Neutrophil (primary cell): ENCODE data around the gene HK2.

Source experiments
- H3K27ac ChIP-seq: fragments of 200-600 bp; sonication (generic); 2 replicates; pipeline ENCODE4 v1.5.1; 2016; ENCODE audit warnings: mild to moderate bottlenecking, moderate library complexity
- H3K27me3 ChIP-seq: fragments of 200-600 bp; sonication (generic); 2 replicates; pipeline ENCODE4 v1.6.0; 2016; ENCODE audit warnings: mild to moderate bottlenecking
- H3K36me3 ChIP-seq: fragments of 200-600 bp; sonication (generic); 2 replicates; pipeline ENCODE4 v1.5.1; 2017
- H3K4me1 ChIP-seq, 2 experiments: fragments of 200-600 bp in 1 of 2; sonication (generic) in 1 of 2; 1 replicate in 1 of 2; 2 replicates in 1 of 2; pipeline versions ENCODE4 v1.5.1 to v1.6.1; 2013 to 2016; ENCODE audit warnings: low read depth in 1 of 2, low read length in 1 of 2, mild to moderate bottlenecking in 1 of 2, moderate library complexity in 1 of 2; ENCODE audit not compliant: control insufficient read depth in 1 of 2, insufficient read depth in 1 of 2
- H3K4me3 ChIP-seq, 2 experiments: fragments of 200-600 bp in 1 of 2; sonication (generic) in 1 of 2; 1 replicate in 1 of 2; 2 replicates in 1 of 2; pipeline ENCODE4 v1.5.1; 2013 to 2016; ENCODE audit warnings: low read depth in 1 of 2, low read length in 1 of 2, mild to moderate bottlenecking in 1 of 2, moderate library complexity in 1 of 2
- H3K9me3 ChIP-seq: fragments of 200-600 bp; sonication (generic); 2 replicates; pipeline ENCODE4 v1.5.1; 2016
- TF ChIP-seq, protein P1 (sequence below): fragments of 200-600 bp; sonication (generic); IDR thresholded peaks from 2 replicates; pipeline ENCODE4 v1.5.1; 2016; ENCODE audit warnings: antibody characterized with exemption

The HK2 gene

DNA sequence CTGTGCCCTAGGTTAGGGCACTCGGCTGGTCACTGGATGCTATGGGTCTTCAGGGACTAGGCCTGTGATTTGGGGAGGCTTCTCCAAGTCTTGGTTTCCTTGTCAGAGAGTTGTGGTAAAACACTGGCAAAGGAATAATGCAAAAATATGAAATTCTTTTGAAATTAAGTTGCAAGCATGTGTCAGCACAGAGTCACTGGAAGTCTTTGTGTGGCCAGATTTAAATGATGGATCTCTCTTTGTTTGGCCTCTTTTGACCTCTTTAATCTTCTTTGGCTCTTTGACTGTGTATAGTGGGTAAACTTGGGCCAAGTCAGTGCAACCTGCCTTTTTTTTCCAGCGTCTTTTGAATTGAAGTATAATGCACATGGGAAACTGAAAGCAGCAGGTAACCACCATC is 12.1 kb downstream of the HK2 start:
- Histone ChIP-seq H3K27me3 (no peaks in the 10 kb centered on the region), H3K4me1 (peaks cover 100% of the 10 kb centered on the region in 2 experiments), H3K4me3 (peak overlapping the region; percentile 37 to 47), H3K27ac (peak overlapping the region; percentile 96), H3K9me3 (no peaks in the 10 kb centered on the region), H3K36me3 (peaks cover 7% of the 10 kb centered on the region)
- TF ChIP-seq, protein P1, sequence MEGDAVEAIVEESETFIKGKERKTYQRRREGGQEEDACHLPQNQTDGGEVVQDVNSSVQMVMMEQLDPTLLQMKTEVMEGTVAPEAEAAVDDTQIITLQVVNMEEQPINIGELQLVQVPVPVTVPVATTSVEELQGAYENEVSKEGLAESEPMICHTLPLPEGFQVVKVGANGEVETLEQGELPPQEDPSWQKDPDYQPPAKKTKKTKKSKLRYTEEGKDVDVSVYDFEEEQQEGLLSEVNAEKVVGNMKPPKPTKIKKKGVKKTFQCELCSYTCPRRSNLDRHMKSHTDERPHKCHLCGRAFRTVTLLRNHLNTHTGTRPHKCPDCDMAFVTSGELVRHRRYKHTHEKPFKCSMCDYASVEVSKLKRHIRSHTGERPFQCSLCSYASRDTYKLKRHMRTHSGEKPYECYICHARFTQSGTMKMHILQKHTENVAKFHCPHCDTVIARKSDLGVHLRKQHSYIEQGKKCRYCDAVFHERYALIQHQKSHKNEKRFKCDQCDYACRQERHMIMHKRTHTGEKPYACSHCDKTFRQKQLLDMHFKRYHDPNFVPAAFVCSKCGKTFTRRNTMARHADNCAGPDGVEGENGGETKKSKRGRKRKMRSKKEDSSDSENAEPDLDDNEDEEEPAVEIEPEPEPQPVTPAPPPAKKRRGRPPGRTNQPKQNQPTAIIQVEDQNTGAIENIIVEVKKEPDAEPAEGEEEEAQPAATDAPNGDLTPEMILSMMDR, result no peak

DNA sequence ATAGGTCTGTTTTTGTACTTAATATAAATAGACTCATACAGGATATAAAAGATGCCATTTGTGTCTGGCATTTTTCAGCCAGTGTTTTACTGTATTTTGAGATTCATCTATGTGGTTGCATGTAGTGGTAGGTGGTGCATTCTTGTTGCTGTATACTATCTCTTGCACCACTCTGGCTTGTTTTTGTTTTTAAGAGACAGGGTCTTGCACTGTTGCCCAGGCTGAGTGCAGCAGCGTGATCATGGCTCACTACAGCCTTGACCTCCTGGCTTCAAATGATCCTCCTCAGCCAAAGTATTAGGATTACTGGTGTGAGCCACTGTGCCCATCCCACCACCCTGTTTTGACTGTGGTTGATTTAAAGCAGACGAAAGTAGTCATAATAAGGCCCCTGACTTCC is 12.6 kb downstream of the HK2 start:
- TF ChIP-seq, protein P1, result no peak
- peaks cover 7% of the 10 kb centered on the region for H3K36me3 ChIP-seq
- H3K27ac ChIP-seq, result peak overlapping the region; percentile 96
- no peaks in the 10 kb centered on the region for H3K9me3 ChIP-seq
- H3K4me1 ChIP-seq, result peaks cover 100% of the 10 kb centered on the region in 2 experiments
- H3K4me3 ChIP-seq, result peak overlapping the region; percentile 3 to 37
- H3K27me3 ChIP-seq, result no peaks in the 10 kb centered on the region

DNA sequence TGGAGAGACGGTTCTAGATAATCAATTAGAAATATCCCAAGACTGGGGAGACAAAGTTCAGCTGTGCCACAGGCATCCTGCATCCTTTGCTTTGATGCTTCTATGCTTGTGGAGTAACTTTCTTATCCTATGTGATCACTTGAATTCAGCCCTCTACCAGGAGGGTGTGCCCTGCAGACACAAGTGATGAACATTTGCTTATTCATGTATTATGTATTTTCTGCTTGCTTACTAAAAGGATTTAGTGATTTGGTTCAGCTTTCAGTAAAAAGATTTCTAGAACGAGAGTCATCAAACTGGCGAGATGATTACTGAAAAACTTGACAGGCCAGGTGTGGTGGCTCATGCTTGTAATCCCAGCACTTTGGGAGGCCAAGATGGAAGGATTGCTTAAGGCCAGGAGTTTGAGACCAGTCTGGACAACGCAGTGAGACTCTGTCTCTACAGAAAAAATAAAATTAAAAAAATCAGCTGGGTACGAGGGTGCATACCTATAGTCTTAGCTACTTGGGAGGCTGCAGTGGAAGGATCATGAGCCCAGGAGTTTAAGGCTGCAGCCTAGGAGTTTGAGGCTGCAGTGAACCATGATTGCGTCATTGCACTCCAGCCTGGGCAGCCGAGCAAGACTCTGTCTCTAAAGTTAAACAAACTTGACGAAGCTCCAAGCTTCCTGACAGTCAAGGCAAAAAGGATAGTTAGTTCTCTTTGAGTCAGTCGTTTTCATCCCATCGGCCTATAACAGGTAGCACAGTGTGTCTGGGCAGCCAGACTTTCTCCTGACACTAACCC is 13.3 kb downstream of the HK2 start:
- H3K36me3 ChIP-seq, result peaks cover 7% of the 10 kb centered on the region
- no peaks in the 10 kb centered on the region for H3K9me3 ChIP-seq
- H3K27me3 ChIP-seq, result no peaks in the 10 kb centered on the region
- peak overlapping the region; percentile 55 to 61 for H3K4me3 ChIP-seq
- H3K27ac ChIP-seq, result peak overlapping the region; percentile 96
- H3K4me1 ChIP-seq, result peaks cover 100% of the 10 kb centered on the region in 2 experiments
- TF ChIP-seq, protein P1, result no peak

DNA sequence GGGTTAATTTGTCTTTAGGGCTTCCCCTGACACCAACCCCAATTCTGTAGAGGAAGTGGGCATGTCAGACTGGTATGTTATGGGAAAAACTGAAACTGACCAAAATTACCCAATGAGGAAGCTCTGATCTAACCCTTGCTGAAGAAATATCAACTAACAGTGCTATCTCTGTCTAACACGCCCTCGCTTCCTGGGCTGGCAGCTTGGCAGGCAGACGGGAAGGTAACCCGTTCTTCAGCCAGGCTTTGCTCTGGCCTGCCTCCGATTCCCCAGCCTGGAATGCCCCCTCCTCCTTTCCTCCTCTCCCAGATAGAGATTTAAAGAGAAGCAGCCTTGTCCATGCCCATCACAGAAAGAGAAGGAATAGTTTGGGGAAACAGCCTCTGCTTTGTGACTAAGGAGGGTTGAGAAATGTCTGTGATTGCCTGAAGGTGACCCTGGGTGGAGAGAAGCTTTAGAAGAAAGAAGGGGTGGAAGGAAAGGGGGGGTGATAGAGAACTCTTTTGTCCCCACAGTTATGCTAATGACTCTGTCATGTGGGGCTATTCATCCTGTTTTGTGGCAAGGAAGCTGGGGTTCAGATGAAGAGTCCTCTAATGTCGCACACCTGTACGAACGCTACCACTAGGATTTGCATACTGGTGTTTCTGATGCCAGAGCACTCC is 15.4 kb downstream of the HK2 start:
- no peaks in the 10 kb centered on the region for H3K27me3 ChIP-seq
- peak overlapping the region; percentile 55 to 61 for H3K4me3 ChIP-seq
- H3K27ac ChIP-seq, result peak overlapping the region; percentile 96
- TF ChIP-seq, protein P1, result no peak
- peaks cover 3% of the 10 kb centered on the region for H3K36me3 ChIP-seq
- no peaks in the 10 kb centered on the region for H3K9me3 ChIP-seq
- peaks cover 95 to 100% of the 10 kb centered on the region in 2 experiments for H3K4me1 ChIP-seq

DNA sequence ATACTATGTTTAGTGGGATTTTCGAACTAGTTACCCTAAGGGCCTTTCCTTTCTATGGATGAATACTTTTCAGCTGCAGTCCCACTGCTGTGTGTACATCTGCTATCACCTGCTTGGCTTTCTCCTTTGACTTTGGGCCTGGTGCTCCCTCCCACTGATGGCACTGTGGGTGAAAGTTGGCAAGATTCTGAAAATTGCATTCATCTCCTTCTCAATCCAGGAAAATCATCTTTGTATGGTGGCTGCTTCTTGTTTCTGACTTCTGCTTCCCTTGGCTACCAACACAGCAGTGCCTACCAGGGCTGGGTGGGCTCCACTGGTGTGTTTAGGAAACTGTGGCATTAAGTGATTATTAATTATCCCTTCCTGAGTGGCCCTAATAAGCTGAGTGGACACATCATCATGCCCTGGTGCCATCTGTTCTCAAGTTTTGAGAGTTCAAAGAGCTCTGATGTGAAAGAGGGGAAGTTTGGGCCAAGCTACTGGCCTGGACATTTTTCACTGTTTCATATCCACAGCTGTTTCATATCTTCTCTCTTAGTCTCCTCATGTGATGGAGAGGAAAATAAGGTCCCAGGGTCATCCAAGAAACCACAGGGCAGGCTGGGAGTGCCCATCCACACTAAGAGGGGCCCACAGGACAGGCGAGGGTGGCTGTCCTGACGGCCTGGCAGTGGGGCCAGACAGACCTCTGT is 16.7 kb downstream of the HK2 start:
- Histone ChIP-seq H3K36me3 (peaks cover 16% of the 10 kb centered on the region), H3K4me1 (peaks cover 82 to 87% of the 10 kb centered on the region in 2 experiments), H3K27ac (peak overlapping the region; percentile 96), H3K4me3 (peak overlapping the region; percentile 55 to 61), H3K27me3 (no peaks in the 10 kb centered on the region), H3K9me3 (no peaks in the 10 kb centered on the region)
- TF ChIP-seq, protein P1, result no peak
